ENCODE data around the gene RAE1. TPM values are rescaled to one million over a fixed set of nuclear protein-coding genes. Genes with fewer than 3 reads are reported as not detected.

Gene RAE1
- total RNA-seq, 1 experiment from 2014 or later: 64.1 TPM

DNA sequence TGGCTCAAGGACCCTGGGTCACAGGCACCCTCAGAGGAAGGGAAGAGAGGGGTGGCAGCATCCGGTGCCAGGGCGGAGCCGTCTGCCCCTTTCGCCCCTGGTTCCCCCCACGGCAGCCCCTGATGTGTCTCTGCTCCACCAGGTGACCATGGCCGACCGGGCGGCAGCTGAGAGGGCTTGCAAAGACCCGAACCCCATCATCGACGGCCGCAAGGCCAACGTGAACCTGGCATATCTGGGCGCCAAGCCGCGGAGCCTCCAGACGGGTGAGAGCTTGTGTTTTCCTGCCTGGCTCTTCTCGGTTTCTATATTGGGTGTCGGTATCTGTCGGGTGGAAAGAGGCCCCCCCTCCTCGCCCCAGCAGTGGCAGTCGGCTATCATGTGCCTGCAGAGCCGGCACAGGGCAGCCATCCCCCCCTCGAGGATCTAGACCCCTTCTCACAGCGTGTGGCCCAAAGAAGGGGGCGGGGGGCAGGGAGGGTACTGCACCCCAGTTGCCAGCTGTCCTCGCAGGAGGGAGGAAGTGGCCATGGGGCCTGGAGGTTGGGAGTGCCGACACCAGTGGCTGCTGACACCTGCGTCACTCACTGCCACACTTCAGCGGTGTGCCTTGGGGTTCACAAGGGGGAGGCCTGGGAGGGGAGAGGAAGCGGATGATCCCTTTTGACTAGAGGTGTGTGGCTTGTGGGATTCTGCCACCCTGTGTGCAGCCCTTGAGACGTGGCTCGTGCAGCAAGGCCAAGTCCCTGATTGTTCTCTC, 41.6 kb downstream of the RAE1 start:
- no peaks in the 10 kb centered on the region for H3K4me1 Mint-ChIP-seq (ENCODE audit: low read depth, unreplicated experiment)

DNA sequence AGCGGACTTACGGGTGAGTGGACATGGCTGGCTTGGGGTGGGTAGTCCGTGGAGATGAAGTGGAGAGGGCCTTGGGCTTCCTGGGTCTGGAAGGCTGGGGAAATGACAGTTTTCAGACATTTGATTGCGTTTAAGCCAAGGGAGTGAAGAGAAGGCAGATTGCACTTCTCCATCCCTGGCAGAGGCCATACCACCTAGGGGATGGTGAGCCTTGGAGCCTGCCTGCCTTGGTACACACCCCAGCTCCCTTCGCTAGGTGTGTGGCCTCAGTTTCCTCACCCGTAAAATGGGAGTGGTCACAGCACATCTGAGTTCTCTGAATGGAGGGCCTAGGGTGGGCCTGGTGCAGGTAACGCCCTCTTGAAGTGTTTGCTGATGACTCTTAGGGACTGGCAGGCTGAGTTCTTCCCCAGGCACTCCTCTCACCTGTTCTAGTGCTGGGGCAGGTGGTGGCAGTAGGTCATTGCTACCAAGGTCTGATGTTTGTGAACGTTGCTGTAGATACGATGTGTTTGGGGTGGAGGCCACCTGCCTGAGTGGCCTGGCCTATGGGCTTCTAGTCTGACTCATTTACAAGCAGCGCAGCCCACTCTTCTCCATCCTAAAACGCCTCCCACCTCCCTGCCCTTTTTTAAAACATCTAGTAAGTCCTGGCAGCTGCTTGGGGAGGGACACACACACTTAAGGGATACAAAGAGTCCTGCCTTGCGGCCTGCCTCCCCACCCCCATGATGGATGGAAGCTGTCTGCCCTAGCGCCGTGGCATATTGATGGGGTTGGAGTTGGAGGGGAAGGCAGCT, 42.5 kb downstream of the RAE1 start:
- peaks cover 55% of the 10 kb centered on the region for H3K36me3 Mint-ChIP-seq (ENCODE audit: insufficient read depth, unreplicated experiment)
- H3K4me3 Mint-ChIP-seq (ENCODE audit: low read depth, unreplicated experiment): no peak overlapping the region
- H3K4me1 Mint-ChIP-seq (ENCODE audit: low read depth, unreplicated experiment): no peaks in the 10 kb centered on the region
- no peaks in the 10 kb centered on the region for H3K9me3 Mint-ChIP-seq (ENCODE audit: low read depth, unreplicated experiment)
- CTCF ChIA-PET: no interaction called here
- H3K27me3 Mint-ChIP-seq (ENCODE audit: unreplicated experiment): no peaks in the 10 kb centered on the region
- intact Hi-C loops (cut with micrococcal nuclease; ENCODE audit: unreplicated experiment): no loop called here
- TF ChIP-seq, protein P1, sequence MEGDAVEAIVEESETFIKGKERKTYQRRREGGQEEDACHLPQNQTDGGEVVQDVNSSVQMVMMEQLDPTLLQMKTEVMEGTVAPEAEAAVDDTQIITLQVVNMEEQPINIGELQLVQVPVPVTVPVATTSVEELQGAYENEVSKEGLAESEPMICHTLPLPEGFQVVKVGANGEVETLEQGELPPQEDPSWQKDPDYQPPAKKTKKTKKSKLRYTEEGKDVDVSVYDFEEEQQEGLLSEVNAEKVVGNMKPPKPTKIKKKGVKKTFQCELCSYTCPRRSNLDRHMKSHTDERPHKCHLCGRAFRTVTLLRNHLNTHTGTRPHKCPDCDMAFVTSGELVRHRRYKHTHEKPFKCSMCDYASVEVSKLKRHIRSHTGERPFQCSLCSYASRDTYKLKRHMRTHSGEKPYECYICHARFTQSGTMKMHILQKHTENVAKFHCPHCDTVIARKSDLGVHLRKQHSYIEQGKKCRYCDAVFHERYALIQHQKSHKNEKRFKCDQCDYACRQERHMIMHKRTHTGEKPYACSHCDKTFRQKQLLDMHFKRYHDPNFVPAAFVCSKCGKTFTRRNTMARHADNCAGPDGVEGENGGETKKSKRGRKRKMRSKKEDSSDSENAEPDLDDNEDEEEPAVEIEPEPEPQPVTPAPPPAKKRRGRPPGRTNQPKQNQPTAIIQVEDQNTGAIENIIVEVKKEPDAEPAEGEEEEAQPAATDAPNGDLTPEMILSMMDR (IDR thresholded peaks at IDR 0.05; ENCODE audit: unreplicated experiment): no peak
- no TSS peak for BruUV-seq (replicated peaks)
- H3K27ac Mint-ChIP-seq (ENCODE audit: unreplicated experiment): no peak overlapping the region
- no peak for DNase-seq

More for the DNA sequence above, 41.6 kb downstream of the RAE1 start:
- H3K4me3 Mint-ChIP-seq (ENCODE audit: low read depth, unreplicated experiment): peak overlapping the region; percentile 67
- no peaks in the 10 kb centered on the region for H3K9me3 Mint-ChIP-seq (ENCODE audit: low read depth, unreplicated experiment)
- BruUV-seq (replicated peaks): no TSS peak
- DNase-seq: no peak
- H3K27me3 Mint-ChIP-seq (ENCODE audit: unreplicated experiment): no peaks in the 10 kb centered on the region
- TF ChIP-seq, protein P1 (IDR thresholded peaks at IDR 0.05; ENCODE audit: unreplicated experiment): no peak
- CTCF ChIA-PET: interaction anchor here (0.5 to 2.3 kb wide), 6 partner anchors 25 to 1474 kb away, joined by 3 to 11 read pairs (median 4); no protein-coding TSS in a partner anchor
- intact Hi-C loops (cut with micrococcal nuclease; ENCODE audit: unreplicated experiment): no loop called here
- H3K27ac Mint-ChIP-seq (ENCODE audit: unreplicated experiment): peak overlapping the region; percentile 24
- peaks cover 55% of the 10 kb centered on the region for H3K36me3 Mint-ChIP-seq (ENCODE audit: insufficient read depth, unreplicated experiment)

DNA sequence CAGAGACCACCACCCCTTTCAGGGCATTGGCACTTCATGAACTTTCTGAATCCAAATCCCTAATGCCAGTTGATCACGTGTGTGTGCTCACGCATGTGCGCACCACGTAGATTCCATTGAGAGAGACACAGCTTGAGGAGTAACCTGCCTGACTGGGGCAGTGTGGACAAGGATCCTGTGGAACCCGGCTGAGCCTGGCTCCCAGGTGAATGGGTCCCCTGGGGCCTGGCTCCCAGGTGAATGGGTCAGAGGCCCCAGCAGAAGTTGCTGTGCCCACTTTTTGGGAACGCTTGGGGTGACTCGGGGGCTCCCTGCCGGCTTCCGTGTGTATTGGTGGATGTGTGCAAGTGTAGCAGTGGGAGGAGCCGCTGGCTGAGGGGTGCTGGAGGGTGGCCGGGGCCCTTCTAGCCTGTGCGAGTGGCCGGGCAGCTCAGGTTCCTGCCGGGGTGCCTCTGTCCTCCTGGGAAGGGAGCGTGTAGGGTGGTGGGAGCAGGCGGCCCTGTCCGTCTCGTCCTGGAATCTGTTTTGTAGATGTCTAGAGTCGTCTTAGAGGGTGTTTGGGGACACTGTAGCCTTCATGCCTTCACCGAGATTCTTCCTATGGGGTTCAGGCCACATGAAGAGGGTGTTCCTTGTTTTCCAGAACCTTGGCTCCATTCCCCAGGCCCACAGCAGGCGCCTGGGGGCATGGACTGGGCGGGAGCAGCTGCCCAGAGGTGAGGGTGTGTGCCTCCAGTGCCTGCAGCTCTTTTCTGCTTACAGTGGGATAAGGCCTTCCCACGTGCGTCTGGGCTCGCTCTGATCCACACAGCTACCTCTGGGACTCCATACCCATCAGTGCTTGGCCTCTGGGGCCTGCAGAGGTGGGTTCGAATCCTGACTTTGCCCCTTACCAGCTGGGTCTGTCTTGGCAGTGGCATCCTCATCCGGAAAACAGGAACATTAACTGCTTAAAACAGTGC, 43.3 kb downstream of the RAE1 start:
- Mint-ChIP-seq H3K27ac (ENCODE audit: unreplicated experiment) (no peak overlapping the region), H3K36me3 (ENCODE audit: insufficient read depth, unreplicated experiment) (peaks cover 46% of the 10 kb centered on the region), H3K4me1 (ENCODE audit: low read depth, unreplicated experiment) (no peaks in the 10 kb centered on the region), H3K27me3 (ENCODE audit: unreplicated experiment) (no peaks in the 10 kb centered on the region), H3K4me3 (ENCODE audit: low read depth, unreplicated experiment) (no peak overlapping the region), H3K9me3 (ENCODE audit: low read depth, unreplicated experiment) (no peaks in the 10 kb centered on the region)
- no peak for DNase-seq
- BruUV-seq (replicated peaks): no TSS peak
- intact Hi-C loops (cut with micrococcal nuclease; ENCODE audit: unreplicated experiment): no loop called here
- TF ChIP-seq, protein P1 (IDR thresholded peaks at IDR 0.05; ENCODE audit: unreplicated experiment): no peak
- CTCF ChIA-PET: interaction anchor here (0.6 kb wide), 1 partner anchor 1899 kb away, joined by 3 read pairs; no protein-coding TSS in a partner anchor
